VCaP (cell line): ENCODE measurements around the gene TBC1D2B.

ENCODE experiments used
- H3K27ac ChIP-seq: fragments of 450-650 bp; 2 replicates; pipeline ENCODE4 v1.5.1; 2017
- TF ChIP-seq, protein P1 (sequence below): fragments of 450-650 bp; conservative IDR thresholded peaks from 2 replicates; pipeline ENCODE4 v1.5.1; 2017; ENCODE audit warnings: mild to moderate bottlenecking, moderate library complexity

TBC1D2B gene

DNA sequence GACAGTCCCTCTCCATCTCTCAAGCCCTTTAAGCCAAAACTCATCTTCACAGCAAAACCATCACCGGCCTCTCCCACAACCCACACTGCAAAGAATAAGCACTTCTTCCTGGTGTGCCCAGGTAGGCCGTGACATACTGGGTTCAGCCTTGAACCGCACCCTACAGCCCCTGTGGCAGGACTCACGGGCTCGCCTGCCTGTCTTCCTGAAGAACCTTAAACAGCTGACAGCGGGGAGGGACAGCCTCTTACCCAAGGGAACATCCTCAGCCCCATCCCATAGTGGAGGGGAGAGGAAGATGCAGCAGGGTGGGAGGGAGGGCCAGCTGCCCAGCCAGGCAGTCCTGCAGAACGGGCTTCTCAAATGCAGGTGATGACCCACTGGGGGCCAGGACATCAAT lies 40.2 kb downstream of the TBC1D2B start:
- no peak overlapping the region; the same call in 1 of the 2 replicates for H3K27ac ChIP-seq
- TF ChIP-seq, protein P1, sequence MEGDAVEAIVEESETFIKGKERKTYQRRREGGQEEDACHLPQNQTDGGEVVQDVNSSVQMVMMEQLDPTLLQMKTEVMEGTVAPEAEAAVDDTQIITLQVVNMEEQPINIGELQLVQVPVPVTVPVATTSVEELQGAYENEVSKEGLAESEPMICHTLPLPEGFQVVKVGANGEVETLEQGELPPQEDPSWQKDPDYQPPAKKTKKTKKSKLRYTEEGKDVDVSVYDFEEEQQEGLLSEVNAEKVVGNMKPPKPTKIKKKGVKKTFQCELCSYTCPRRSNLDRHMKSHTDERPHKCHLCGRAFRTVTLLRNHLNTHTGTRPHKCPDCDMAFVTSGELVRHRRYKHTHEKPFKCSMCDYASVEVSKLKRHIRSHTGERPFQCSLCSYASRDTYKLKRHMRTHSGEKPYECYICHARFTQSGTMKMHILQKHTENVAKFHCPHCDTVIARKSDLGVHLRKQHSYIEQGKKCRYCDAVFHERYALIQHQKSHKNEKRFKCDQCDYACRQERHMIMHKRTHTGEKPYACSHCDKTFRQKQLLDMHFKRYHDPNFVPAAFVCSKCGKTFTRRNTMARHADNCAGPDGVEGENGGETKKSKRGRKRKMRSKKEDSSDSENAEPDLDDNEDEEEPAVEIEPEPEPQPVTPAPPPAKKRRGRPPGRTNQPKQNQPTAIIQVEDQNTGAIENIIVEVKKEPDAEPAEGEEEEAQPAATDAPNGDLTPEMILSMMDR, result no peak

- TF ChIP-seq, protein P1, result no peak
- peak overlapping the region; percentile 68 for H3K27ac ChIP-seq
Observed at GRCh38 chr15:78035861-78036476, 41.5 kb downstream of the TBC1D2B start.

DNA sequence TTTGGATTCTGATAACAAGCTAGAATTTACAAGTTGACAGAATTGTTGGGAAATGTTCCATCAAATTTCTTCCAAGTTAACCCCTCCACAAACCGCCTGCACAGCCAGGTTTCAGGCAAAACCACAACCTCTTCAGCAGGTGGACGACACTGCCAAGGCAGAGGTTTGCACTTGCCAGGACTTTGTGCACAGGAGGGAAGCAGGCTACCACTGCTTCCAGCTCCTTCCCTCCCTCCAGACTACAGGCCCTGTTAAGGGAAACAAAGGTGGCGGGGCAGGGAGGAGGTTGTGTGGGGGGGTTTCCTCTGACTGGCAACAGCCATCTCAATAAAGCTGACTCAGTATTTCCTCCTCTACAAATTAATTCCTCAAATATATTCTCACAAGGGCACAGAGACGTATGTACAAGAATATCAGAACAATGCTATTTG lies 42.2 kb downstream of the TBC1D2B start:
- peak overlapping the region; percentile 68 for H3K27ac ChIP-seq
- TF ChIP-seq, protein P1, result no peak

GRCh38 chr15:78034495-78035191 lies 42.9 kb downstream of the TBC1D2B start:
- peak overlapping the region; percentile 68 for H3K27ac ChIP-seq
- TF ChIP-seq, protein P1, result no peak

DNA sequence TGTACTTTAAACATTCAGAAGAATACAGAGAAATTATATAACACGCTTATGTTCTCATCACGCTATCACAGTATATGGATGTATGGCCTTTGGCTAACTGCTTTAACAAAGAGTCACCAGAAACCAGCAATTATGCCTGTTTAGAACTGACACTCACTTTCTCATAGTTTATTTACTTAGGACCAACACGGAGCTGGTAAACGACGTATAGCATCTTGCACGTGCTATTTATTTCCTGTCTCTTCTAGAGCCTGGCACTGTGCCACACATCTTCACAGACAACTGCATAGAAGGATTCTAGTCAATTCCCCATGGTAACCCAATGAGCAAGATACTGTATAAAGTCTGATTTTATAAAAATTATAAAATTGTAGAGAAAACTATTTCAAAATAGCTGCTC lies 43.6 kb downstream of the TBC1D2B start:
- TF ChIP-seq, protein P1, result no peak
- peak overlapping the region; percentile 68 for H3K27ac ChIP-seq

GRCh38 chr15:78032671-78033070 lies 44.8 kb downstream of the TBC1D2B start:
- TF ChIP-seq, protein P1, result no peak
- H3K27ac ChIP-seq, result no peak overlapping the region

GRCh38 chr15:78024883-78025282 lies 52.6 kb downstream of the TBC1D2B start:
- H3K27ac ChIP-seq, result no peak overlapping the region
- TF ChIP-seq, protein P1, result no peak
